Measurements from ENCODE around the gene CCNL1.

DNA sequence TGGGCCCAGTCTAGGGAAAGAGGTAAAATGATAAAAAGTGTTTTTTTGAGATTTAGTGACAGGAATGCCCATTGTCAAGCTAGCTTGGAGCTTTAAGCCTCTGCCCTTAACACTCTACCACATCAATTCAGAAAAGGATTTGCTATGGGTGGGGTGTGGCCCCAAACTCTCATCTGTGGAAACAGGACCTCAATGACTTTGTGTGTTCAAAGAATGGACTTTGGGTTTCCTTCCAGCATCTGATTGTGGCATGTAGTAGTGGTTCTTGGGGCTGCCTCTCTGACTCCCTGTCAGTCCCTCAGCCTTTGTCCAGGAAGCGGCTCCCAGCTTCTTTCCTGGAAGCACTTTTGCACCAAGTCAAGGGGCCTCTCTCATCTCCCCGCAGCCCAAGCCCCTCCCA lies 56.1 kb downstream of the CCNL1 start:
- TF ChIP-seq POLR2A (IDR thresholded peaks at IDR 0.05; ENCODE audit: low read depth, low read length) = no peak
- no peak for TF ChIP-seq POLR2AphosphoS5 (IDR thresholded peaks at IDR 0.05; ENCODE audit: low read depth, low read length)
- no peak for TF ChIP-seq TAF1 (IDR thresholded peaks at IDR 0.05; ENCODE audit: borderline replicate concordance, low read depth, low read length)
